ENCODE results near the gene LARP4. TPM values are rescaled to one million over a fixed set of nuclear protein-coding genes. Genes with fewer than 3 reads are reported as not detected.

Gene LARP4
- total and polyA plus RNA-seq, 2 experiments from 2014 or later, result 59.1 to 88.8 TPM

DNA sequence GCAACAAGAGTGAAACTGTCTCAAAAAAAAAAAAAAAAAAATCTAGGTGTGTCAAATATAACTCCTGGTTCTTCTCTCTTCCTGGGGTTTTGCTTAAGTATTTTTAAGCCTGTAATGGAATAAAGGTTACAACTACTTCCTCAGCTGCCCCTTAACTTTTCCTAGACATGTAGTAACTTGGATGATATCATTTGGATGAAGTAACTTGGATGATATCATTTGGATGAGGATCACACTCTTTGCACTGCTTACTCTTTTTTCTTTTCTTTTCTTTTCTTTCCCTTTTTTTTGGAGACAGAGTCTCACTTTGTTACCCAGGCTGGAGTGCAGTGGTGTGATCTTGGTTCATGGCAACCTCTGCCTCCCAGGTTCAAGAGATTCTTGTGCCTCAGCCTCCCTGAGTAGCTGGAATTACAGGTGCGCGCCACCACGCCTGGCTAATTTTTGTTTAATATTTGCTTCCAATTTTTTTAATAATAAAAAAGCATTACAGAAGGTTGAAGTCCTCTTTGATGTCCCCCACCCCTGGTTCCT is 3.5 kb upstream of the LARP4 start (continued):
- TF ChIP-seq ZNF462 (CRISPR knock-in tag; IDR thresholded peaks at IDR 0.05), result no peak

- ATAC-seq, result no peak
- H3K9me3 Mint-ChIP-seq, result no peaks in the 10 kb centered on the region; the same call in 2 of the 3 replicates
- no peaks in the 10 kb centered on the region; the same call in 2 of the 3 replicates for H3K36me3 Mint-ChIP-seq (ENCODE audit: low read depth)
- Histone ChIP-seq H4K20me1 (replicated peaks; ENCODE audit: insufficient read depth) (peaks cover 15% of the 10 kb centered on the region), H3K4me3 (no peak overlapping the region), H3K36me3 (ENCODE audit: insufficient read depth) (no peaks in the 10 kb centered on the region), H3K79me2 (replicated peaks; ENCODE audit: insufficient read depth) (peaks cover 30% of the 10 kb centered on the region), H3K4me1 (ENCODE audit: insufficient read depth) (peaks cover 11% of the 10 kb centered on the region), H3K27me3 (ENCODE audit: insufficient read depth) (no peaks in the 10 kb centered on the region), H3K27ac (ENCODE audit: low read depth) (no peak overlapping the region), H2AFZ (no peak overlapping the region), H3K9me2 (ENCODE audit: insufficient read depth) (no peaks in the 10 kb centered on the region), H3K4me2 (no peak overlapping the region), H3F3A (replicated peaks; ENCODE audit: low read depth) (no peaks in the 10 kb centered on the region)
- H3K27me3 Mint-ChIP-seq (ENCODE audit: insufficient read depth, low read depth, poor library complexity), result peaks cover 9% of the 10 kb centered on the region
- DNase-seq (ENCODE audit: low spot score), result no peak
- TF ChIP-seq ZNF331 (CRISPR knock-in tag; IDR thresholded peaks at IDR 0.05; ENCODE audit: low read depth), result no peak
- no peak for TF ChIP-seq POLR2AphosphoS5 (IDR thresholded peaks at IDR 0.05; ENCODE audit: low read depth)
- no peak for TF ChIP-seq ZNF114 (CRISPR knock-in tag; IDR thresholded peaks at IDR 0.05)
- H3K4me1 Mint-ChIP-seq, result peaks cover 11% of the 10 kb centered on the region
- H3K4me3 Mint-ChIP-seq, result no peak overlapping the region; the same call in 2 of the 3 replicates
- no peak overlapping the region for H3K27ac Mint-ChIP-seq
Measured at GRCh38 chr12:50398931-50399330, 1.8 kb upstream of the LARP4 start.
